H1 (cell line): ENCODE results near the gene EIF2A. TPM values are rescaled to one million over a fixed set of nuclear protein-coding genes. Genes with fewer than 3 reads are reported as not detected.

Source experiments
- CTCF ChIA-PET: fragments of 300-600 bp; sonication (Branson Sonifier 250); formaldehyde crosslinking; loops from one replicate; lab custom pipeline; 2021; ENCODE audit not compliant: partially characterized antibody; lab: Charles Lee
- POLR2A ChIA-PET: fragments of 300-600 bp; sonication (Branson Sonifier 250); formaldehyde crosslinking; loops from one replicate; lab custom pipeline; 2021; ENCODE audit warnings: inconsistent platforms; ENCODE audit not compliant: partially characterized antibody; lab: Charles Lee
- DNase-seq, 2 experiments: peaks; one replicate each; pipeline versions ENCODE4 v3.0.0 to v3.0.0-alpha.2; 2010 to 2022; ENCODE audit warnings: low spot score in 2 of 2, low read depth in 1 of 2, mixed read lengths in 1 of 2
- FAIRE-seq: peaks from 2 replicates; lab custom pipeline; 2011; peaks lifted over from hg19 to GRCh38; lab: Jason Lieb, UNC
- H2AFZ ChIP-seq: 2 replicates; pipeline ENCODE4 v1.8.1; 2012; ENCODE audit warnings: low read length, inconsistent platforms
- H2AK5ac ChIP-seq: 2 replicates; pipeline ENCODE4 v1.6.1; 2013; ENCODE audit warnings: low read depth, low read length
- H2BK120ac ChIP-seq: replicated peaks from 2 replicates; pipeline ENCODE3; 2013; ENCODE audit warnings: low read depth, low read length, inconsistent platforms
- H2BK12ac ChIP-seq: 2 replicates; pipeline ENCODE4 v1.6.1; 2013; ENCODE audit warnings: low read depth, low read length
- H2BK15ac ChIP-seq: 2 replicates; pipeline ENCODE4 v1.6.1; 2013; ENCODE audit warnings: low read length
- H2BK20ac ChIP-seq: 2 replicates; pipeline ENCODE4 v1.6.1; 2013; ENCODE audit warnings: low read length
- H2BK5ac ChIP-seq: 2 replicates; pipeline ENCODE4 v1.6.1; 2013; ENCODE audit warnings: low read depth, low read length
- H3K14ac ChIP-seq: 2 replicates; pipeline ENCODE4 v1.6.1; 2013; ENCODE audit warnings: inconsistent platforms; ENCODE audit not compliant: insufficient read length
- H3K18ac ChIP-seq: 2 replicates; pipeline ENCODE4 v1.6.1; 2013; ENCODE audit warnings: low read length; ENCODE audit errors: extremely low read depth
- H3K23ac ChIP-seq: 2 replicates; pipeline ENCODE4 v1.6.1; 2013; ENCODE audit warnings: inconsistent platforms; ENCODE audit not compliant: insufficient read length
- H3K23me2 ChIP-seq: 2 replicates; pipeline ENCODE4 v1.6.1; 2013; ENCODE audit warnings: low read depth, low read length
- H3K27ac ChIP-seq: 2 replicates; pipeline ENCODE4 v1.6.1; 2011; ENCODE audit warnings: low read depth, low read length, inconsistent platforms
- H3K27me3 ChIP-seq, 4 experiments: replicated peaks in 1 of 4; 1 replicate in 1 of 4; 2 replicates in 3 of 4; pipeline versions ENCODE4 v1.6.1 to v1.8.1; 2011 to 2013; ENCODE audit warnings: low read length in 3 of 4, mild to moderate bottlenecking in 3 of 4, inconsistent platforms in 2 of 4, mixed read lengths in 2 of 4, moderate library complexity in 1 of 4; ENCODE audit not compliant: control insufficient read depth in 3 of 4, insufficient read depth in 3 of 4; ENCODE audit errors: extremely low read depth in 1 of 4
- H3K36me3 ChIP-seq, 4 experiments: 2 replicates each; pipeline versions ENCODE4 v1.6.1 to v1.8.1; 2011 to 2013; ENCODE audit warnings: mild to moderate bottlenecking in 4 of 4, low read length in 3 of 4, moderate library complexity in 2 of 4, control low read depth in 1 of 4, inconsistent platforms in 1 of 4; ENCODE audit not compliant: insufficient read depth in 4 of 4, control insufficient read depth in 2 of 4
- H3K4ac ChIP-seq: replicated peaks from 2 replicates; pipeline ENCODE3; 2013; ENCODE audit warnings: low read length, low read depth, mixed read lengths, inconsistent platforms; ENCODE audit not compliant: insufficient read length
- H3K4me1 ChIP-seq, 4 experiments: replicated peaks in 1 of 4; 1 replicate in 1 of 4; 2 replicates in 3 of 4; pipeline versions ENCODE4 v1.6.1 to v1.8.1; 2011 to 2013; ENCODE audit warnings: low read length in 3 of 4, inconsistent platforms in 2 of 4, mixed read lengths in 1 of 4; ENCODE audit not compliant: insufficient read depth in 4 of 4, control insufficient read depth in 3 of 4
- H3K4me2 ChIP-seq, 2 experiments: 2 replicates each; pipeline versions ENCODE4 v1.6.1 to v1.8.1; 2011 to 2013; ENCODE audit warnings: low read depth in 2 of 2, low read length in 2 of 2, control low read depth in 1 of 2, inconsistent platforms in 1 of 2, mild to moderate bottlenecking in 1 of 2; ENCODE audit not compliant: insufficient read depth in 1 of 2
- H3K4me3 ChIP-seq, 4 experiments: fragments of 200-600, 300-600 bp in 1 of 4; sonication (generic), shearing (Covaris generic), sonication (Bioruptor Twin) in 1 of 4; 2 replicates each; pipeline versions ENCODE4 v1.5.1 to v1.8.1; 2011 to 2016; ENCODE audit warnings: low read length in 4 of 4, low read depth in 3 of 4, control low read depth in 2 of 4, inconsistent platforms in 2 of 4, mild to moderate bottlenecking in 2 of 4, mixed read lengths in 1 of 4, moderate library complexity in 1 of 4; ENCODE audit not compliant: insufficient read depth in 2 of 4; ENCODE audit errors: extremely low read depth in 1 of 4
- H3K56ac ChIP-seq: replicated peaks from 2 replicates; pipeline ENCODE3; 2013; ENCODE audit warnings: low read depth, mild to moderate bottlenecking, mixed read lengths, low read length, inconsistent platforms; ENCODE audit not compliant: insufficient read length
- H3K79me1 ChIP-seq: 2 replicates; pipeline ENCODE4 v1.6.1; 2013; ENCODE audit warnings: low read depth, low read length, control low read depth
- H3K79me2 ChIP-seq, 2 experiments: 2 replicates each; pipeline versions ENCODE4 v1.6.1 to v1.8.1; 2012 to 2013; ENCODE audit warnings: low read length in 2 of 2, mild to moderate bottlenecking in 2 of 2, inconsistent platforms in 1 of 2; ENCODE audit not compliant: insufficient read depth in 2 of 2, control insufficient read depth in 1 of 2
- H3K9ac ChIP-seq, 4 experiments: replicated peaks in 1 of 4; 1 replicate in 1 of 4; 2 replicates in 3 of 4; pipeline versions ENCODE4 v1.6.1 to v1.8.1; 2011 to 2013; ENCODE audit warnings: low read depth in 3 of 4, low read length in 3 of 4, control low read depth in 2 of 4, mild to moderate bottlenecking in 2 of 4, moderate library complexity in 2 of 4, inconsistent platforms in 1 of 4; ENCODE audit errors: extremely low read depth in 1 of 4
- H3K9me3 ChIP-seq, 2 experiments: 2 replicates each; pipeline versions ENCODE4 v1.6.1 to v1.8.1; 2012 to 2013; ENCODE audit warnings: mild to moderate bottlenecking in 2 of 2, moderate library complexity in 2 of 2, control low read depth in 1 of 2, inconsistent platforms in 1 of 2, low read depth in 1 of 2, low read length in 1 of 2, mixed read lengths in 1 of 2; ENCODE audit not compliant: insufficient read depth in 2 of 2
- H4K20me1 ChIP-seq, 2 experiments: replicated peaks in 1 of 2; 2 replicates each; pipeline versions ENCODE3 to v1.8.1; 2011 to 2013; ENCODE audit warnings: inconsistent platforms in 2 of 2, low read length in 2 of 2, mild to moderate bottlenecking in 1 of 2; ENCODE audit not compliant: insufficient read depth in 2 of 2, control insufficient read depth in 1 of 2
- H4K5ac ChIP-seq: 2 replicates; pipeline ENCODE4 v1.6.1; 2013; ENCODE audit warnings: low read length, low read depth, mixed read lengths, inconsistent platforms; ENCODE audit not compliant: insufficient read length
- H4K8ac ChIP-seq: 2 replicates; pipeline ENCODE4 v1.8.0; 2013; ENCODE audit warnings: mild to moderate bottlenecking, moderate library complexity, low read length, inconsistent platforms; ENCODE audit not compliant: insufficient read depth; ENCODE audit errors: extremely low read depth
- H4K91ac ChIP-seq: replicated peaks from 2 replicates; pipeline ENCODE3; 2013; ENCODE audit warnings: low read length, mixed read lengths, inconsistent platforms; ENCODE audit not compliant: insufficient read length
- ASH2L ChIP-seq: fragments of 200-600, 300-600 bp; sonication (generic); IDR thresholded peaks from one replicate; pipeline ENCODE4 v1.7.1; 2017; ENCODE audit warnings: low read length
- BACH1 ChIP-seq: IDR thresholded peaks from 2 replicates; pipeline ENCODE4 v1.6.1; 2012; ENCODE audit warnings: low read length, improper control_type of control experiment
- BRCA1 ChIP-seq: IDR thresholded peaks from 2 replicates; pipeline ENCODE4 v1.6.1; 2012; ENCODE audit warnings: low read depth, low read length, improper control_type of control experiment
- FOSL1 ChIP-seq: IDR thresholded peaks from 2 replicates; pipeline ENCODE4 v1.6.1; 2011; ENCODE audit warnings: mild to moderate bottlenecking, low read depth, low read length, moderate library complexity; ENCODE audit not compliant: insufficient read depth
- HDAC2 ChIP-seq, 2 experiments: fragments of 300-600 bp in 1 of 2; sonication (generic) in 1 of 2; IDR thresholded peaks; 2 replicates each; pipeline ENCODE4 v1.6.1; 2011 to 2012; ENCODE audit warnings: low read depth in 2 of 2, low read length in 2 of 2, mild to moderate bottlenecking in 2 of 2, moderate library complexity in 2 of 2, borderline replicate concordance in 1 of 2, inconsistent platforms in 1 of 2
- KDM1A ChIP-seq: fragments of 200-600, 300-600 bp; sonication (generic); IDR thresholded peaks from 2 replicates; pipeline ENCODE4 v1.7.1; 2016; ENCODE audit warnings: mild to moderate bottlenecking, low read length, borderline replicate concordance
- MAFK ChIP-seq: IDR thresholded peaks from 2 replicates; pipeline ENCODE4 v1.6.1; 2012; ENCODE audit warnings: low read depth, mild to moderate bottlenecking, improper control_type of control experiment, low read length
- NANOG ChIP-seq: IDR thresholded peaks from 2 replicates; pipeline ENCODE4 v1.6.1; 2011; ENCODE audit warnings: low read length, low read depth, mild to moderate bottlenecking, inconsistent platforms; ENCODE audit not compliant: insufficient read depth, poor library complexity, severe bottlenecking
- PHF8 ChIP-seq: fragments of 200-600 bp; sonication (generic); conservative IDR thresholded peaks from 2 replicates; pipeline ENCODE4 v1.7.1; 2012; ENCODE audit warnings: low read depth, mild to moderate bottlenecking, inconsistent platforms, low read length, moderate library complexity
- RXRA ChIP-seq: IDR thresholded peaks from 2 replicates; pipeline ENCODE4 v1.6.1; 2011; ENCODE audit warnings: low read depth, mild to moderate bottlenecking, low read length, moderate library complexity; ENCODE audit not compliant: insufficient read depth
- TCF12 ChIP-seq: IDR thresholded peaks from 2 replicates; pipeline ENCODE4 v1.6.1; 2011; ENCODE audit warnings: low read depth, mild to moderate bottlenecking, low read length
- WGBS, 2 experiments: shearing (Covaris generic) in 1 of 2; methylation state at CpG; one replicate each; pipeline versions ENCODE4 v1.1.6 to v1.1.7; 2013 to 2015; ENCODE audit warnings: low lambda C conversion rate in 2 of 2, mixed read lengths in 2 of 2, inconsistent platforms in 1 of 2, low coverage in 1 of 2, missing lambda C conversion rate in 1 of 2; ENCODE audit not compliant: insufficient replicate concordance in 2 of 2, insufficient coverage in 1 of 2, insufficient read length in 1 of 2; ENCODE audit errors: extremely low coverage in 1 of 2, missing lambda C conversion rate in 1 of 2; 5-methylcytosine and 5-hydroxymethylcytosine counted together
- polyA plus RNA-seq, 7 experiments: library from polyadenylated mRNA; depleted of rRNA in 3 of 7; stranded (reverse) in 5 of 7; unstranded in 2 of 7; fragments of >200 nt in 5 of 7; fragments of 200-250 nt in 2 of 7; gene quantifications; 1 replicate in 5 of 7; 2 replicates in 1 of 7; 4 replicates in 1 of 7; pipeline versions ENCODE4 v1.2.1 to v1.2.3, GENCODE V29; 2011 to 2013; ENCODE audit warnings: missing spikeins in 2 of 7, mixed read lengths in 2 of 7
- total RNA-seq: library from RNA; stranded (reverse); fragmentation: NEBNext Ultra II Directional; extraction: Animal tissue kit (Norgen Biotek cat#: 25700); gene quantifications from 2 replicates; pipeline ENCODE4 v1.2.1, GENCODE V29; 2021

The EIF2A gene
- total and polyA plus RNA-seq, 2 of the 8 experiments (the other 6 are each of a cell fraction or from before 2014, with no cell fraction given) = 59.3 to 91.6 TPM

- Histone ChIP-seq H2BK5ac (no peak overlapping the region), H3K27ac (no peak overlapping the region), H3K23me2 (no peaks in the 10 kb centered on the region), H2BK120ac (no peak overlapping the region), H4K8ac (no peak overlapping the region; the same call in 1 of the 2 replicates), H3K79me1 (no peaks in the 10 kb centered on the region; the same call in 1 of the 2 replicates), H2AK5ac (no peak overlapping the region), H3K9ac (no peak overlapping the region), H3K36me3 (peaks cover 0 to 10% (median 1%) of the 10 kb centered on the region in 4 experiments; a peak in 2 of 8 replicates)
- WGBS, 2 experiments = 92% methylated on average over 2 of the region's 2 CpGs; no CpG with 5 or more reads in 1 of the 2 experiments
- POLR2A ChIA-PET = interaction anchor here (0.8 to 1.7 kb wide), 3 partner anchors 10 to 75 kb away, joined by 3 to 5 read pairs (median 4); partner anchors contain the start of gene SELENOT
- CTCF ChIA-PET = interaction anchor here (0.6 to 1.1 kb wide), 2 partner anchors 10 to 87 kb away, joined by 3 read pairs; partner anchors contain the start of gene SELENOT
- TF ChIP-seq ASH2L (no peak), RXRA (no peak), PHF8 (no peak), TCF12 (no peak), KDM1A (no peak), FOSL1 (no peak), NANOG (no peak), HDAC2 (IDR thresholded peaks at IDR 0.05; ENCODE audit: borderline replicate concordance in 1 of 2, low read depth in 2 of 2, low read length in 2 of 2) (no peak), BRCA1 (no peak), BACH1 (peak; percentile 79), MAFK (peak; percentile 89)
- TF ChIP-seq, all 59 proteins: peak for 2
- no peak overlapping the region for H3K18ac ChIP-seq
- DNase-seq (no peak), FAIRE-seq (no peak)
- no peak overlapping the region for H2AFZ ChIP-seq
- no peak overlapping the region for H3K14ac ChIP-seq
- no peak overlapping the region for H4K91ac ChIP-seq
- H2BK20ac ChIP-seq = no peak overlapping the region
- no peak overlapping the region for H3K4ac ChIP-seq
- no peak overlapping the region for H2BK12ac ChIP-seq
- peaks cover 0 to 2% (median 0%) of the 10 kb centered on the region in 4 experiments; a peak in 2 of 7 replicates for H3K4me1 ChIP-seq
- no peak overlapping the region for H3K56ac ChIP-seq
- H3K79me2 ChIP-seq = peaks cover 7 to 77% of the 10 kb centered on the region in 2 experiments; a peak in 3 of 4 replicates
- no peaks in the 10 kb centered on the region for H3K27me3 ChIP-seq
- H3K4me2 ChIP-seq = no peak overlapping the region
- H3K23ac ChIP-seq = no peak overlapping the region
- H3K4me3 ChIP-seq = no peak overlapping the region
- H3K9me3 ChIP-seq = no peaks in the 10 kb centered on the region
- peaks cover 0 to 2% of the 10 kb centered on the region in 2 experiments for H4K20me1 ChIP-seq
- no peak overlapping the region for H4K5ac ChIP-seq
- H2BK15ac ChIP-seq = no peak overlapping the region
Measured at GRCh38 chr3:150613034-150613433, 66.4 kb downstream of the EIF2A start.
